ENCODE results near the gene C4BPA. TPM values are rescaled to one million over a fixed set of nuclear protein-coding genes. Genes with fewer than 3 reads are reported as not detected.

The C4BPA gene
- polyA plus RNA-seq, 2 of the 4 experiments (the other 2 are of a cell fraction) = 0.92 to 3.6 TPM

- TF ChIP-seq MAFK (IDR thresholded peaks at IDR 0.05; ENCODE audit: partially characterized antibody) = no peak
- no peak for TF ChIP-seq HEYL (CRISPR knock-in tag; IDR thresholded peaks at IDR 0.05)
- no peak for TF ChIP-seq REST (IDR thresholded peaks at IDR 0.05)
- no peak for TF ChIP-seq CHD2 (IDR thresholded peaks at IDR 0.05; ENCODE audit: low read length, partially characterized antibody)
- no peak for TF ChIP-seq ZC3H11A (IDR thresholded peaks at IDR 0.05)
- no peak for TF ChIP-seq TP53 (CRISPR knock-in tag; IDR thresholded peaks at IDR 0.05)
- no peak for TF ChIP-seq ZFP36 (IDR thresholded peaks at IDR 0.05; ENCODE audit: borderline replicate concordance, partially characterized antibody)
- no peak for TF ChIP-seq JUN (IDR thresholded peaks at IDR 0.05)
- no peak for TF ChIP-seq HOXA7 (CRISPR knock-in tag; IDR thresholded peaks at IDR 0.05)
- TF ChIP-seq PHF8 (IDR thresholded peaks at IDR 0.05; ENCODE audit: borderline replicate concordance, low read depth) = no peak
- no peak for TF ChIP-seq CHD4 (IDR thresholded peaks at IDR 0.05; ENCODE audit: borderline replicate concordance)
- TF ChIP-seq EHF (CRISPR knock-in tag; IDR thresholded peaks at IDR 0.05) = no peak
- Histone ChIP-seq H3K4me3 (no peak overlapping the region), H3K4me2 (no peak overlapping the region), H3K9me3 (no peaks in the 10 kb centered on the region), H3K27ac (no peak overlapping the region), H3K4me1 (no peaks in the 10 kb centered on the region)
- WGBS (ENCODE audit: missing lambda C conversion rate) = 37% methylated on average over 2 of the region's 2 CpGs
- no peak for FAIRE-seq
- DNase-seq (ENCODE audit: low read depth in 1 of 2, low spot score in 1 of 2) = no peak
- no peak for ATAC-seq
- ChIA-PET CTCF (interaction anchor here (0.5 kb wide), 1 partner anchor 361 kb away, joined by 3 read pairs; no protein-coding TSS in a partner anchor), POLR2A (no interaction called here)
These were observed 75.0 kb downstream of the C4BPA start for GRCh38 chr1:207179036-207179435.

GRCh38 chr1:207181847-207182246 lies 77.8 kb downstream of the C4BPA start:
- FAIRE-seq (peak; percentile 36), ATAC-seq (no peak), DNase-seq (ENCODE audit: low read depth in 1 of 2, low spot score in 1 of 2) (peak in 1 of 2 experiments; percentile 20)
- Histone ChIP-seq H3K4me1 (no peaks in the 10 kb centered on the region), H3K27ac (no peak overlapping the region), H3K9me3 (no peaks in the 10 kb centered on the region), H3K4me2 (no peak overlapping the region), H3K4me3 (no peak overlapping the region)
- TF ChIP-seq RAD21 (conservative IDR thresholded peaks at IDR 0.05 in 1 of 2, IDR thresholded peaks at IDR 0.05 in 1 of 2) = peak; percentile 49 to 62; a peak in 4 of 5 replicates
- no peak for TF ChIP-seq KDM1A (IDR thresholded peaks at IDR 0.05; ENCODE audit: low read depth)
- peak; percentile 22; the same call in 2 of the 3 replicates for TF ChIP-seq CTCF (IDR thresholded peaks at IDR 0.05)
- peak; percentile 30; the same call in 1 of the 3 replicates for TF ChIP-seq SMC3 (IDR thresholded peaks at IDR 0.05)
- CTCF ChIA-PET = interaction anchor here (0.6 to 2.8 kb wide), 3 partner anchors 9 to 224 kb away, joined by 3 to 10 read pairs (median 3); no protein-coding TSS in a partner anchor
- POLR2A ChIA-PET = no interaction called here

DNA sequence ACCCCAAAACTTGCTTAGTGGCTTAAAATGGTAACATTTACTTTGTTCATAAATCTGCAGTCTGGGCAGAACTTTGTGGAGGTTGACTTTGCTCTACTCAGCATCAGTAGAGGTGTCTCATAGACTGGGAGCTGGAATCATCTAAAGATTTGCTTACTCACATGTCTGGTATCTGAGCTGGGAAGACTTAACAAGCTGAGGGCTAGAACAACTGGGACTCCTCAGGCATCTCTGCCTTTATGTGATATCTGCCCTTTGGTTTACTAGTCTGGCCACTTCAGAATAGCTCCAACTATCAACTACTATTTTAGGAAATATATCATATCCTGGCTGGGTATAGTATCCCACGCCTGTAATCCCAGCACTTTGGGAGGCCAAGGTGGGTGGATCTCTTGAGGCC lies 82.5 kb downstream of the C4BPA start:
- Histone ChIP-seq H3K27ac (no peak overlapping the region), H3K4me2 (no peak overlapping the region), H3K4me1 (no peaks in the 10 kb centered on the region), H3K4me3 (no peak overlapping the region), H3K9me3 (no peaks in the 10 kb centered on the region)
- peak in 1 of 2 experiments; percentile 11 for DNase-seq (ENCODE audit: low read depth in 1 of 2, low spot score in 1 of 2)
- ChIA-PET POLR2A (interaction anchor here (0.8 kb wide), 1 partner anchor 135 kb away, joined by 3 read pairs; no protein-coding TSS in a partner anchor), CTCF (no interaction called here)
- ATAC-seq = no peak; a peak in 1 of 6 replicates
- FAIRE-seq = no peak
- 50% methylated on average over 1 of the region's 1 CpG for WGBS (ENCODE audit: missing lambda C conversion rate)
- TF ChIP-seq USF2 (IDR thresholded peaks at IDR 0.05) (no peak), RCOR1 (IDR thresholded peaks at IDR 0.05; ENCODE audit: low read depth, low read length) (no peak), NFE2L2 (conservative IDR thresholded peaks at IDR 0.05; ENCODE audit: low read length) (no peak), ZC3H11A (IDR thresholded peaks at IDR 0.05) (no peak), CTCF (IDR thresholded peaks at IDR 0.05) (no peak), SREBF2 (IDR thresholded peaks at IDR 0.05) (no peak), NPAS2 (CRISPR knock-in tag; IDR thresholded peaks at IDR 0.05; ENCODE audit: borderline replicate concordance) (no peak), POLR2AphosphoS2 (conservative IDR thresholded peaks at IDR 0.05; ENCODE audit: low read length) (no peak), RAD21 (conservative IDR thresholded peaks at IDR 0.05 in 1 of 2, IDR thresholded peaks at IDR 0.05 in 1 of 2) (no peak)
- TF ChIP-seq, protein P1, sequence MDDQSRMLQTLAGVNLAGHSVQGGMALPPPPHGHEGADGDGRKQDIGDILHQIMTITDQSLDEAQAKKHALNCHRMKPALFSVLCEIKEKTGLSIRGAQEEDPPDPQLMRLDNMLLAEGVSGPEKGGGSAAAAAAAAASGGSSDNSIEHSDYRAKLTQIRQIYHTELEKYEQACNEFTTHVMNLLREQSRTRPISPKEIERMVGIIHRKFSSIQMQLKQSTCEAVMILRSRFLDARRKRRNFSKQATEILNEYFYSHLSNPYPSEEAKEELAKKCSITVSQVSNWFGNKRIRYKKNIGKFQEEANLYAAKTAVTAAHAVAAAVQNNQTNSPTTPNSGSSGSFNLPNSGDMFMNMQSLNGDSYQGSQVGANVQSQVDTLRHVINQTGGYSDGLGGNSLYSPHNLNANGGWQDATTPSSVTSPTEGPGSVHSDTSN (IDR thresholded peaks at IDR 0.05) = no peak
- TF ChIP-seq, protein P2, sequence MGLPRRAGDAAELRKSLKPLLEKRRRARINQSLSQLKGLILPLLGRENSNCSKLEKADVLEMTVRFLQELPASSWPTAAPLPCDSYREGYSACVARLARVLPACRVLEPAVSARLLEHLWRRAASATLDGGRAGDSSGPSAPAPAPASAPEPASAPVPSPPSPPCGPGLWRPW (IDR thresholded peaks at IDR 0.05) = no peak
